H1 (cell line): ENCODE measurements around the gene ASAP2. TPM values are rescaled to one million over a fixed set of nuclear protein-coding genes. Genes with fewer than 3 reads are reported as not detected.

Experiments used
- ASH2L ChIP-seq: fragments of 200-600, 300-600 bp; sonication (generic); IDR thresholded peaks from one replicate; pipeline ENCODE4 v1.7.1; 2017; ENCODE audit warnings: low read length
- BCL11A ChIP-seq, 2 experiments: IDR thresholded peaks; one replicate each; pipeline ENCODE4 v1.6.1; 2011; ENCODE audit warnings: low read depth in 2 of 2, low read length in 2 of 2, mild to moderate bottlenecking in 2 of 2
- BRCA1 ChIP-seq: IDR thresholded peaks from 2 replicates; pipeline ENCODE4 v1.6.1; 2012; ENCODE audit warnings: low read depth, low read length, improper control_type of control experiment
- CEBPB ChIP-seq: IDR thresholded peaks from 2 replicates; pipeline ENCODE4 v1.6.1; 2012; ENCODE audit warnings: low read depth, low read length
- CHD7 ChIP-seq: fragments of 300-600 bp; sonication (generic); IDR thresholded peaks from 2 replicates; pipeline ENCODE4 v1.7.1; 2012; ENCODE audit warnings: low read length, moderate library complexity, mild to moderate bottlenecking, inconsistent platforms; ENCODE audit not compliant: insufficient replicate concordance
- CREB1 ChIP-seq: IDR thresholded peaks from 2 replicates; pipeline ENCODE4 v1.6.1; 2012; ENCODE audit warnings: inconsistent platforms
- EZH2 ChIP-seq: fragments of 200-600 bp; sonication (generic); IDR thresholded peaks from 2 replicates; pipeline ENCODE4 v1.7.1; 2012; ENCODE audit warnings: low read depth, mild to moderate bottlenecking, moderate library complexity, low read length, inconsistent platforms; ENCODE audit not compliant: severe bottlenecking
- HDAC6 ChIP-seq: IDR thresholded peaks from one replicate; pipeline ENCODE4 v1.7.1; 2012; ENCODE audit warnings: low read depth, mild to moderate bottlenecking, inconsistent platforms, low read length, moderate library complexity
- MAFK ChIP-seq: IDR thresholded peaks from 2 replicates; pipeline ENCODE4 v1.6.1; 2012; ENCODE audit warnings: low read depth, mild to moderate bottlenecking, improper control_type of control experiment, low read length
- POLR2A ChIP-seq, 2 experiments: IDR thresholded peaks; 1 replicate in 1 of 2; 2 replicates in 1 of 2; pipeline ENCODE4 v1.6.1; 2011; ENCODE audit warnings: low read depth in 2 of 2, low read length in 2 of 2, mild to moderate bottlenecking in 2 of 2; ENCODE audit errors: control extremely low read depth in 1 of 2
- RXRA ChIP-seq: IDR thresholded peaks from 2 replicates; pipeline ENCODE4 v1.6.1; 2011; ENCODE audit warnings: low read depth, mild to moderate bottlenecking, low read length, moderate library complexity; ENCODE audit not compliant: insufficient read depth
- TAF7 ChIP-seq: optimal IDR thresholded peaks from 2 replicates; pipeline ENCODE3; 2011; ENCODE audit warnings: low read depth, mild to moderate bottlenecking, inconsistent platforms, low read length, moderate library complexity, borderline replicate concordance
- TBP ChIP-seq: IDR thresholded peaks from 2 replicates; pipeline ENCODE4 v1.6.1; 2011; ENCODE audit warnings: low read depth, low read length, improper control_type of control experiment
- polyA plus RNA-seq, 7 experiments: library from polyadenylated mRNA; depleted of rRNA in 3 of 7; stranded (reverse) in 5 of 7; unstranded in 2 of 7; fragments of >200 nt in 5 of 7; fragments of 200-250 nt in 2 of 7; gene quantifications; 1 replicate in 5 of 7; 2 replicates in 1 of 7; 4 replicates in 1 of 7; pipeline versions ENCODE4 v1.2.1 to v1.2.3, GENCODE V29; 2011 to 2013; ENCODE audit warnings: missing spikeins in 2 of 7, mixed read lengths in 2 of 7
- total RNA-seq: library from RNA; stranded (reverse); fragmentation: NEBNext Ultra II Directional; extraction: Animal tissue kit (Norgen Biotek cat#: 25700); gene quantifications from 2 replicates; pipeline ENCODE4 v1.2.1, GENCODE V29; 2021

The ASAP2 gene
- total and polyA plus RNA-seq, 2 of the 8 experiments (the other 6 are each of a cell fraction or from before 2014, with no cell fraction given), result 10.2 to 18.7 TPM

GRCh38 chr2:9240745-9241144 is 34.1 kb downstream of the ASAP2 start (continued):
- TF ChIP-seq CHD7 (no peak), POLR2A (IDR thresholded peaks at IDR 0.05; ENCODE audit: control extremely low read depth in 1 of 2, low read depth in 2 of 2, low read length in 2 of 2) (no peak), HDAC6 (no peak), CEBPB (no peak), BCL11A (IDR thresholded peaks at IDR 0.05; ENCODE audit: low read depth in 2 of 2, low read length in 2 of 2) (no peak), BRCA1 (no peak), CREB1 (no peak), TAF7 (no peak), EZH2 (no peak), RXRA (no peak), ASH2L (no peak), MAFK (no peak), TBP (no peak)
